H1 (cell line): ENCODE data around the gene LSM7. TPM values are rescaled to one million over a fixed set of nuclear protein-coding genes. Genes with fewer than 3 reads are reported as not detected.
A peak's percentile ranks its signal among the peaks of the same experiment; 100 is the strongest.

Experiments
- BCL11A ChIP-seq, 2 experiments: IDR thresholded peaks; one replicate each; pipeline ENCODE4 v1.6.1; 2011; ENCODE audit warnings: low read depth in 2 of 2, low read length in 2 of 2, mild to moderate bottlenecking in 2 of 2
- CEBPB ChIP-seq: IDR thresholded peaks from 2 replicates; pipeline ENCODE4 v1.6.1; 2012; ENCODE audit warnings: low read depth, low read length
- CREB1 ChIP-seq: IDR thresholded peaks from 2 replicates; pipeline ENCODE4 v1.6.1; 2012; ENCODE audit warnings: inconsistent platforms
- RNF2 ChIP-seq: fragments of 200-900, 300-1000 bp; sonication (generic); IDR thresholded peaks from 2 replicates; pipeline ENCODE4 v1.7.1; 2016; ENCODE audit warnings: borderline replicate concordance, low read depth, mild to moderate bottlenecking, antibody characterized with exemption, low read length; ENCODE audit not compliant: poor library complexity, severe bottlenecking; ENCODE audit errors: missing control alignments
- TCF12 ChIP-seq: IDR thresholded peaks from 2 replicates; pipeline ENCODE4 v1.6.1; 2011; ENCODE audit warnings: low read depth, mild to moderate bottlenecking, low read length
- TEAD4 ChIP-seq: IDR thresholded peaks from 2 replicates; pipeline ENCODE4 v1.6.1; 2012; ENCODE audit warnings: low read depth, low read length, inconsistent platforms, mixed read lengths
- polyA plus RNA-seq, 7 experiments: library from polyadenylated mRNA; depleted of rRNA in 3 of 7; stranded (reverse) in 5 of 7; unstranded in 2 of 7; fragments of >200 nt in 5 of 7; fragments of 200-250 nt in 2 of 7; gene quantifications; 1 replicate in 5 of 7; 2 replicates in 1 of 7; 4 replicates in 1 of 7; pipeline versions ENCODE4 v1.2.1 to v1.2.3, GENCODE V29; 2011 to 2013; ENCODE audit warnings: missing spikeins in 2 of 7, mixed read lengths in 2 of 7
- total RNA-seq: library from RNA; stranded (reverse); fragmentation: NEBNext Ultra II Directional; extraction: Animal tissue kit (Norgen Biotek cat#: 25700); gene quantifications from 2 replicates; pipeline ENCODE4 v1.2.1, GENCODE V29; 2021
- TF ChIP-seq, protein P1 (sequence below): fragments of 300-600 bp; sonication (generic); IDR thresholded peaks from 2 replicates; pipeline ENCODE4 v1.7.1; 2012; ENCODE audit warnings: low read length, moderate library complexity, mild to moderate bottlenecking, inconsistent platforms; ENCODE audit not compliant: insufficient replicate concordance
- TF ChIP-seq, protein P2 (sequence below): IDR thresholded peaks from 2 replicates; pipeline ENCODE4 v1.6.1; 2012; ENCODE audit warnings: low read length, inconsistent platforms

LSM7 gene
- total and polyA plus RNA-seq, 2 of the 8 experiments (the other 6 are each of a cell fraction or from before 2014, with no cell fraction given): 228 to 1,335 TPM

DNA sequence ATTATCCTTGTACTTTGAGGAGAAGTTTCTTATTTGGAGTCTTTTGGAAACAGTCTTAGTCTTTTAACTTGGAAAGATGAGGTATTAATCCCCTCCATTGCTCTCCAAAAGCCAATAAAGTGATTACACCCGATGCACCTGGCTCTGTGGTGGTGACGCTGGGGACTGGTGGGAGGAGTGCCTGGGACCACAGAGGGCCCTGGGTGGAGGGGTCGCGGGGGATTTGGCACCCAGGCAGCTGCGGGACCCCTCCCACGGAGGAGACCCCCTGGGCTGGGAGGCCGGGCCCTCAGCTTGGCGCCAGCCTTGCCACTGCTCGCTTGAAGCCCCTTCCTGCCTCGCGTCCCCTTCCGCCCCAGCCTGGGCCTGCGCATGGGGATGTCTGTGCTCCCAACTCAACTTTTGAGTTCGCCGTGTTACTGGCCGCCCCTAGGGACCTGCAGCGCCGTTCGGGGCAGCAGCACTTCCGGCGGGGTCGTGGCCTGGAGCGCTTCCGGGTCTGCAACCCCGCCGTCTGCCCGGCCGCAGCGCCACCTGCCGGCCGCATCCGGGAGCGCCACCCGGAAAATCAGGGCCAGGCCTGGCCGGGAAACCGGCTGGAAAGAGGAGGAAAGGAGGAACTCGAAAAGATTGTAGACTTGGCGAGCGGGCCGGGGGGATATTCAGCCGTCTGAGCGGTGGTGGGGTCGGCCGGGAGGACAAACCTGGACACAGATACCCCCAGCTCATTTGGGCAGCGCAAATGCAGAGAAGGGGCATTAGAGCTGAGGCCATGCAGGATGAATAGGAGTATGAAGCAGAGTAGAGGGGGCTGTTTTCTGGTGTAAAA, 54.8 kb downstream of the LSM7 start (continued):
- TF ChIP-seq, protein P1, sequence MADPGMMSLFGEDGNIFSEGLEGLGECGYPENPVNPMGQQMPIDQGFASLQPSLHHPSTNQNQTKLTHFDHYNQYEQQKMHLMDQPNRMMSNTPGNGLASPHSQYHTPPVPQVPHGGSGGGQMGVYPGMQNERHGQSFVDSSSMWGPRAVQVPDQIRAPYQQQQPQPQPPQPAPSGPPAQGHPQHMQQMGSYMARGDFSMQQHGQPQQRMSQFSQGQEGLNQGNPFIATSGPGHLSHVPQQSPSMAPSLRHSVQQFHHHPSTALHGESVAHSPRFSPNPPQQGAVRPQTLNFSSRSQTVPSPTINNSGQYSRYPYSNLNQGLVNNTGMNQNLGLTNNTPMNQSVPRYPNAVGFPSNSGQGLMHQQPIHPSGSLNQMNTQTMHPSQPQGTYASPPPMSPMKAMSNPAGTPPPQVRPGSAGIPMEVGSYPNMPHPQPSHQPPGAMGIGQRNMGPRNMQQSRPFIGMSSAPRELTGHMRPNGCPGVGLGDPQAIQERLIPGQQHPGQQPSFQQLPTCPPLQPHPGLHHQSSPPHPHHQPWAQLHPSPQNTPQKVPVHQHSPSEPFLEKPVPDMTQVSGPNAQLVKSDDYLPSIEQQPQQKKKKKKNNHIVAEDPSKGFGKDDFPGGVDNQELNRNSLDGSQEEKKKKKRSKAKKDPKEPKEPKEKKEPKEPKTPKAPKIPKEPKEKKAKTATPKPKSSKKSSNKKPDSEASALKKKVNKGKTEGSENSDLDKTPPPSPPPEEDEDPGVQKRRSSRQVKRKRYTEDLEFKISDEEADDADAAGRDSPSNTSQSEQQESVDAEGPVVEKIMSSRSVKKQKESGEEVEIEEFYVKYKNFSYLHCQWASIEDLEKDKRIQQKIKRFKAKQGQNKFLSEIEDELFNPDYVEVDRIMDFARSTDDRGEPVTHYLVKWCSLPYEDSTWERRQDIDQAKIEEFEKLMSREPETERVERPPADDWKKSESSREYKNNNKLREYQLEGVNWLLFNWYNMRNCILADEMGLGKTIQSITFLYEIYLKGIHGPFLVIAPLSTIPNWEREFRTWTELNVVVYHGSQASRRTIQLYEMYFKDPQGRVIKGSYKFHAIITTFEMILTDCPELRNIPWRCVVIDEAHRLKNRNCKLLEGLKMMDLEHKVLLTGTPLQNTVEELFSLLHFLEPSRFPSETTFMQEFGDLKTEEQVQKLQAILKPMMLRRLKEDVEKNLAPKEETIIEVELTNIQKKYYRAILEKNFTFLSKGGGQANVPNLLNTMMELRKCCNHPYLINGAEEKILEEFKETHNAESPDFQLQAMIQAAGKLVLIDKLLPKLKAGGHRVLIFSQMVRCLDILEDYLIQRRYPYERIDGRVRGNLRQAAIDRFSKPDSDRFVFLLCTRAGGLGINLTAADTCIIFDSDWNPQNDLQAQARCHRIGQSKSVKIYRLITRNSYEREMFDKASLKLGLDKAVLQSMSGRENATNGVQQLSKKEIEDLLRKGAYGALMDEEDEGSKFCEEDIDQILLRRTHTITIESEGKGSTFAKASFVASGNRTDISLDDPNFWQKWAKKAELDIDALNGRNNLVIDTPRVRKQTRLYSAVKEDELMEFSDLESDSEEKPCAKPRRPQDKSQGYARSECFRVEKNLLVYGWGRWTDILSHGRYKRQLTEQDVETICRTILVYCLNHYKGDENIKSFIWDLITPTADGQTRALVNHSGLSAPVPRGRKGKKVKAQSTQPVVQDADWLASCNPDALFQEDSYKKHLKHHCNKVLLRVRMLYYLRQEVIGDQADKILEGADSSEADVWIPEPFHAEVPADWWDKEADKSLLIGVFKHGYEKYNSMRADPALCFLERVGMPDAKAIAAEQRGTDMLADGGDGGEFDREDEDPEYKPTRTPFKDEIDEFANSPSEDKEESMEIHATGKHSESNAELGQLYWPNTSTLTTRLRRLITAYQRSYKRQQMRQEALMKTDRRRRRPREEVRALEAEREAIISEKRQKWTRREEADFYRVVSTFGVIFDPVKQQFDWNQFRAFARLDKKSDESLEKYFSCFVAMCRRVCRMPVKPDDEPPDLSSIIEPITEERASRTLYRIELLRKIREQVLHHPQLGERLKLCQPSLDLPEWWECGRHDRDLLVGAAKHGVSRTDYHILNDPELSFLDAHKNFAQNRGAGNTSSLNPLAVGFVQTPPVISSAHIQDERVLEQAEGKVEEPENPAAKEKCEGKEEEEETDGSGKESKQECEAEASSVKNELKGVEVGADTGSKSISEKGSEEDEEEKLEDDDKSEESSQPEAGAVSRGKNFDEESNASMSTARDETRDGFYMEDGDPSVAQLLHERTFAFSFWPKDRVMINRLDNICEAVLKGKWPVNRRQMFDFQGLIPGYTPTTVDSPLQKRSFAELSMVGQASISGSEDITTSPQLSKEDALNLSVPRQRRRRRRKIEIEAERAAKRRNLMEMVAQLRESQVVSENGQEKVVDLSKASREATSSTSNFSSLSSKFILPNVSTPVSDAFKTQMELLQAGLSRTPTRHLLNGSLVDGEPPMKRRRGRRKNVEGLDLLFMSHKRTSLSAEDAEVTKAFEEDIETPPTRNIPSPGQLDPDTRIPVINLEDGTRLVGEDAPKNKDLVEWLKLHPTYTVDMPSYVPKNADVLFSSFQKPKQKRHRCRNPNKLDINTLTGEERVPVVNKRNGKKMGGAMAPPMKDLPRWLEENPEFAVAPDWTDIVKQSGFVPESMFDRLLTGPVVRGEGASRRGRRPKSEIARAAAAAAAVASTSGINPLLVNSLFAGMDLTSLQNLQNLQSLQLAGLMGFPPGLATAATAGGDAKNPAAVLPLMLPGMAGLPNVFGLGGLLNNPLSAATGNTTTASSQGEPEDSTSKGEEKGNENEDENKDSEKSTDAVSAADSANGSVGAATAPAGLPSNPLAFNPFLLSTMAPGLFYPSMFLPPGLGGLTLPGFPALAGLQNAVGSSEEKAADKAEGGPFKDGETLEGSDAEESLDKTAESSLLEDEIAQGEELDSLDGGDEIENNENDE: no peak
- no peak for TF ChIP-seq BCL11A (IDR thresholded peaks at IDR 0.05; ENCODE audit: low read depth in 2 of 2, low read length in 2 of 2)
- TF ChIP-seq TEAD4: no peak
- peak; percentile 18; the same call in 1 of the 2 replicates for TF ChIP-seq CEBPB
- 0 out of 2 replicates have a peak, but pooled peaks have one; percentile 15 for TF ChIP-seq TCF12
- TF ChIP-seq, protein P2, sequence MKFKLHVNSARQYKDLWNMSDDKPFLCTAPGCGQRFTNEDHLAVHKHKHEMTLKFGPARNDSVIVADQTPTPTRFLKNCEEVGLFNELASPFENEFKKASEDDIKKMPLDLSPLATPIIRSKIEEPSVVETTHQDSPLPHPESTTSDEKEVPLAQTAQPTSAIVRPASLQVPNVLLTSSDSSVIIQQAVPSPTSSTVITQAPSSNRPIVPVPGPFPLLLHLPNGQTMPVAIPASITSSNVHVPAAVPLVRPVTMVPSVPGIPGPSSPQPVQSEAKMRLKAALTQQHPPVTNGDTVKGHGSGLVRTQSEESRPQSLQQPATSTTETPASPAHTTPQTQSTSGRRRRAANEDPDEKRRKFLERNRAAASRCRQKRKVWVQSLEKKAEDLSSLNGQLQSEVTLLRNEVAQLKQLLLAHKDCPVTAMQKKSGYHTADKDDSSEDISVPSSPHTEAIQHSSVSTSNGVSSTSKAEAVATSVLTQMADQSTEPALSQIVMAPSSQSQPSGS: no peak
- TF ChIP-seq RNF2: no peak
- TF ChIP-seq CREB1: peak; percentile 74
